Dermis microvascular lymphatic vessel endothelial cell (primary cell): ENCODE results near the gene GLP1R. TPM values are rescaled to one million over a fixed set of nuclear protein-coding genes. Genes with fewer than 3 reads are reported as not detected.

ENCODE experiments used
- DNase-seq, 2 donors: peaks; one replicate each; pipeline versions ENCODE4 v3.0.0 to v3.0.0-alpha.2; 2010; ENCODE audit warnings: low read depth in 2 of 2
- total RNA-seq: library from RNA; depleted of rRNA; stranded (reverse); fragments of >200 nt; gene quantifications from 2 replicates; pipeline ENCODE4 v1.2.1, GENCODE V29; 2014

Gene GLP1R
- not detected in 2 replicates for total RNA-seq

- DNase-seq: no peak
Observed at GRCh38 chr6:39048481-39049399, at the start of gene GLP1R. Gene GLP1R (plus strand): TSS chr6:39048781. CDS start chr6:39048841, 60 bp downstream.

GRCh38 chr6:39003072-39003471, 45.5 kb upstream of the GLP1R start:
- no peak for DNase-seq

DNA sequence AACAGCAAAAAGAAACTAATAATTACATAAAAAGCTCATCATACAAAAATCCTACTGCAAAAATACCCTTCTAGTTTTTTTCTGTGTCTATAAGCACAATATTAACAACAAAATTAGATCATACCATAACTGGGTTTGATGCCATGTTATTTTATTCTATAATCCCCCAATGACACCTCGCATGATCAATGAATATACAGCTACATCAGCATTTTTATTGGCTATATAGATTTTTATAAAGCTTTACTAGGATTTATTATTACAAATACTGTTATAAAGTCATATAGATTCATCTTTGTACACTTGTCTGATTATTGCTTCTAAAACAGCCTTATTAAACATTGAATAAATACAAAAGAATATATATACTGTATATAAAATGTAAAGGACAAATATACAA, 45.1 kb upstream of the GLP1R start:
- DNase-seq: no peak

- DNase-seq: no peak
Observed at GRCh38 chr6:39004801-39005200, 43.8 kb upstream of the GLP1R start.

DNA sequence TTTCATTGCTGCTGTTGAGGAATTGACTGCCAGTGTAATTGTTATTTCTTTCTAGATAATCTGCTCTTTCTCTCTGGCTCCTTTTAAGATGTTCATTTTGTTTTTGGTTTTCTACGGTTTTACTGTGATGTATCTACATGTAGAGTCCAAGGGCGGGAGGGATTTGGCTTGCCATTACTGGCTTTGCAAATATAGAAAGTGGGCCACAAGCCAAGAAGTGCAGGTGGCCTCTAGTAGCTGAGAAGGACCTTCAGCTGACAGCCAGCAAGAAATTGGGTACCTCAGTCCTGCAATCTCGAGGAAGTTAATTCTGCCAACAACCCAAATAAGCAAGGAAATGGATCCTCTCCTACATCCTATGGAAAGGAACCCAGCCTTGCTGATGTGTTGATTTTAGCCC, 42.8 kb upstream of the GLP1R start:
- DNase-seq: no peak

- DNase-seq: no peak
Observed at GRCh38 chr6:39007575-39007974, 41.0 kb upstream of the GLP1R start.

GRCh38 chr6:39008737-39009136, 39.8 kb upstream of the GLP1R start:
- no peak for DNase-seq

DNA sequence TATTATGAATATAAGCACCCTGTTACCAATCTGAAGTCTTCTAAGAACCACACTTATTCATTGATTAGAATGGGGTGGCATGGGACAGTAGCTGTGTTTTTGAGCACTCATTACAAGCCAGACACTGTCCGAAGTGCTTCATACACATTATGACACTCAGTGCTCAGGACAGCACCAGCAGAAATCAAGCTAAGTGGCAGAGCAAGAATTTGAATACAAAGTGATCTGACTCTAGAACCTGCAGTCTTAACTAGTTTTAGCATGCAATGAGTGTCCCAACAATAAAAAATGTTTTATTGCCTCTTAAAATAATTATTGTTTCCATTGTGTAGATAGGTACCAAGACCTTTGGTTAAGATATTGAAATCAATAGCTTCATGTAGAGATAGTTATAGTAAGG, 39.1 kb upstream of the GLP1R start:
- DNase-seq: no peak

DNA sequence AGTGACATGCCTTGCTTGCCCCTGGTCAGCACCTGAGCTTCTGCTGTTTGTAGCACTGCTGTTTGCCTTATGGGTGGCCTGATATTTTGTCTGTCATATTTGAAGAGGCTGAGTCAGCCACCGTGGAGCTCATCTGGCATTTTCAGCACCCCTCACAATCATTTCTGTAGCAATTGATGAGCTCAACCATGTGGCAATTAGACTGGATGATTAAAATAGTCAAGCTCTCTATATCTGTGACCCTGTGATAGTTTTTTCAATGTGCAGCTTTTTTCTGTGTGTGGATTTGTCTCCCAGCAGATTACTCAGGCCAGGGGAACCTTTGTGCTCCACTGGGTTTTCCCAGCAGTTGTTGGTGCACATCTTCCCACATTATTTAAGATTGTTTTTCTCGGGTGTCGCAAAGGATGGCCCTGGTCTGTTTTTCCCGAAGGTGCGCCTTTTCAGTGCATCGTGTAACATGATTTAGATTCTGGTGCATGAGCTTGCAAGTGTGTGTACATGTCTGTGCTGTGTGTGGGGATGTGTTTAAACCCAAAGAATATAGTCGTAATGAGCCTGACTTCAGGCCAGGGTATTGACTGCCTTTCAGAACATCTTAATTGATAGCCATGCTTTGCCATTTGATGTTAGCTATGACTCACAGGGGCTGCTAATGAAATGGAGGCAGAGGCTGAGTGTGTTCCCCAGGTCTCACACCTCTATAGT, 31.6 kb upstream of the GLP1R start:
- DNase-seq: no peak

DNA sequence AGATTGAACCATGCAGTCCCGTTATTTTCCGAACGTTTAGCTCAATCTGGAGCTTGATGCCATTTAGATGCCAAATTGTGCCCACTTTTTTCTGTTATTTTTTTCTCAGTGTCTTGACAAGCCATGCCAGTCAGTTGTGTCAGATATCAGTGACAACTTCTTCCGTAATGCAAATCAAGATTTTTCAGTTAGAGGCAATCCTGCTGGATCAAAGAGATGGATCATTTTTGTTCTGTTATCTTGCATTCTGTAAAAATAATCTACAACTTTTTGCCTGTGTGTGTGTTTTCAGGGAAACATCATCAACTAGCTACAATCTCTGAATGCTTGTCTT, 31.1 kb upstream of the GLP1R start:
- no peak for DNase-seq

- no peak for DNase-seq
Observed at GRCh38 chr6:39018103-39018502, 30.5 kb upstream of the GLP1R start.

DNA sequence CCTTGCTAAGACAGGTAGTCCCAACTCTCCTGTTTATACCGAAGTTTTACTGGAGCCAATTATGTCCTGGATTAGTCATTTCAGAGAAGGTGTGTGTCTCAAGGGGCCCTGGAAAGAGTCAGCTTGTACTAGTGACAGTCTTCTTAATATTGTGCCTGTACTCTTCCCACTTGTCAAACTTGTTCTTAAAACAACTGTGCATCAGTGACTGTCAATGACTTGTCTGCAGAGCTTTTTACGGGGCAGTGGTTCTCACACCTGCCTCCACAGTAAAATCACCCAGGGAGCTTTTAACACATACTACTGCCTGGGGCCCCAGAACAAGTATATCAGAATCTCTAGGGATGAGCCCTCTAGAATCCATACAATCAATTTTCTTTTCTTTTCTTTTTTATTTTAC, 28.4 kb upstream of the GLP1R start:
- DNase-seq: no peak

GRCh38 chr6:39021041-39021440, 27.5 kb upstream of the GLP1R start:
- DNase-seq: no peak

DNA sequence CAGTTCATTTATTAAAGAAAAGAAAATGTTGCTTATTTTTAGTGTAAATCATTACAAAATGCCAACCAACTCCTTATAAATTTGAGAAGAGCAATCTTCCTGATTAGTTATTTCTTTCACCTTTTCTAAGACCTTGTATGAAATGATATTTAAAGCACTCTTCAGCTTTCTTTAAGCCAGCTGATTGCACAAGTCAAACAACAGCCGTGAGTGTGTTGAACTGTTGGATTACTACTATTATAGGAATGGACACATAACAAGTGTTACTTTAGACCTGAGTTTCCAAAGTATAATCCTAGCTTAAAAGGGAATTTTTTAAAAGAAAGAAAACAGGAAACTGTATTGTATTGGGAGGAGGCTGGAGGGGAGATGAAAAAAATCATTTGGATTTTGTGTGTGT, 26.8 kb upstream of the GLP1R start:
- DNase-seq: no peak

DNA sequence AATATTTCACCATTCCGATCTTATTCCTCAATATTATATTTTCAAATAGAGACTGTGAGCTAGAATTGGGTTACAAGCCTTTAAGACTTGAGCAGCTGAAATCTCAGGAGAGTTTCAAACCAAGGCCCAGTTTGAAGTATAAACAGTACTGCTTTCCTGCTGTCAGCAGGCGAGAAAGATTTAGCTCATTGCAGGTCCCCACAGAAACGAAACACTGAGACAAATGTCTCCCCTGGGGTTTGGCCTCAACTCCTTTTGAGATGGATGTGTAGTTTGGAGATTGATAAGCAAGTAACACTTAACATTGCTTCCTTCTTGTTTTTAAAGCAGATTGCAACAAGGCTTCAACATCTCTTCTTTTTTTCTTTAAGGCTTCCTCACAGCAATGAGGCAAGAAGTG, 22.4 kb upstream of the GLP1R start:
- DNase-seq: no peak

- peak in 1 of 2 donors; percentile 7 for DNase-seq
Observed at GRCh38 chr6:39029156-39030011, 19.2 kb upstream of the GLP1R start.

- DNase-seq: no peak
Observed at GRCh38 chr6:39035681-39036080, 12.9 kb upstream of the GLP1R start.

- DNase-seq: no peak
Observed at GRCh38 chr6:39037082-39037508, 11.5 kb upstream of the GLP1R start.

- no peak for DNase-seq
Observed at GRCh38 chr6:39037707-39038106, 10.9 kb upstream of the GLP1R start.

DNA sequence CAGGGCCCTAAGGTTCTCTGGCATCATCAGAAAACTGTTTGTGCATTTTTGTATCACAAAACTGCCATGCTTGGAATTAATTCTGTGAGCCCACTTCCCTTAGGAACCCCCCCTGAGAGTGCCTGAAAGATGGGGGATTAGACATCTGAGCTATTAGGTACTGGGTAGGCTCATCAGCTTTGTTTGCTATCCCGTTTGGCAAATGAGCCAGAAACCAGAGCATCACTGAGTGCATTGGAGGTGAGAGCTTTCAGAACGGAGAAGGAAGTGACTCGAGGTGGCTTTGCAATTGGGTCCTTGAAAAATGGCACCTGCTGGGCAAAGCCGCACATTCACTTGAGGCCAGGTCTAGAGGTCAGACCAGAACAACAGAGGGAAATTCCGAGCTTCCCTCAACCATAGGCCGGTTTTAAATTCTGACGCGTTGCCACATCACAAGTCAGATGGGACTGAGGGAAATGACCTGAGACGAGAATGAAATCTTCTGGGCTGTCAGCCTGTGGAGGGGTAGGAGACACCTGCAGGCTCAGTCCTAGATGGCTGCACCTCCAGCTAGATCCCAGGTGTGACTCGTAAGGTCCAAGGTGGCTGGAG, 8.4 kb upstream of the GLP1R start:
- DNase-seq: no peak

- no peak for DNase-seq
Observed at GRCh38 chr6:39041072-39041471, 7.5 kb upstream of the GLP1R start.

DNA sequence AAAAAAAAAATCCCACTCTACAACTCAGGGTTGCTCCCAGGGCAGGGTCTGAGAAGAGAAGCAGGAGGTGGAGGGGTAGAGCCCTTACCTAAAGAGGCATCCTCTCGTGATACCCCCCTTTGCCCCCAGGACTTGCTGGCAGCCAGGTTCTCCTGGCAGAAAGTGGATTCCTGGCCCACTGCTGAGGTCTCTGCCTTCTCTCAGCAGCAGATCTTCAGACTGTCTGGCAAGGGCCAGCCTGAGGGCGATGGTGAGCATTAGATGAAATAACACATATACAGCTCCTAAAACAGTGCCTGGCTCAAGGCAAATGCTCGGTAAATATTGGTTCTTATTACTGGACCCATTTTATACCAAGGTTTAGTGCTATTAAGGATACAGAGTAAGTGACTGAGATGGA, 4.8 kb upstream of the GLP1R start:
- DNase-seq: no peak
